PC-9 (cell line): Measurements from ENCODE around the gene CRADD. TPM values are rescaled to one million over a fixed set of nuclear protein-coding genes. Genes with fewer than 3 reads are reported as not detected.

Experiments
- BruUV-seq: library from RNA; stranded (reverse); fragments of 400-500 nt; replicated peaks from 2 replicates; lab custom pipeline; 2021; lab: Mats Ljungman, UMichigan
- CTCF ChIA-PET: fragments of 300-600 bp; sonication (Branson Sonifier 250); formaldehyde crosslinking; loops from one replicate; lab custom pipeline; 2022; ENCODE audit warnings: antibody characterized with exemption; lab: Charles Lee
- POLR2A ChIA-PET: fragments of 300-600 bp; sonication (Branson Sonifier 250); formaldehyde crosslinking; loops from one replicate; lab custom pipeline; 2022; ENCODE audit warnings: antibody characterized with exemption; ENCODE audit not compliant: unreplicated experiment; lab: Charles Lee
- DNase-seq, 2 experiments: peaks; one replicate each; pipeline versions ENCODE4 v3.0.0 to v3.0.0-alpha.2; 2015 to 2022; ENCODE audit warnings: mixed read lengths in 1 of 2
- H2AFZ ChIP-seq: fragments of 200-600 bp; sonication (generic); 2 replicates; pipeline ENCODE4 v1.8.1; 2017; ENCODE audit warnings: antibody characterized with exemption
- H3F3A ChIP-seq: fragments of 200-600 bp; sonication (generic); 2 replicates; pipeline ENCODE4 v1.8.1; 2017; ENCODE audit warnings: antibody characterized with exemption, mild to moderate bottlenecking, low read depth; ENCODE audit not compliant: insufficient read depth
- H3K27ac ChIP-seq: fragments of 200-600 bp; sonication (generic); 2 replicates; pipeline ENCODE4 v1.6.1; 2016; ENCODE audit warnings: mixed run types
- H3K27me3 ChIP-seq: fragments of 200-600 bp; sonication (generic); 2 replicates; pipeline ENCODE4 v1.6.1; 2016; ENCODE audit warnings: low read depth, mixed run types; ENCODE audit not compliant: insufficient read depth
- H3K36me3 ChIP-seq: fragments of 200-600 bp; sonication (generic); 2 replicates; pipeline ENCODE4 v1.6.1; 2016; ENCODE audit warnings: low read depth, mixed run types
- H3K4me1 ChIP-seq: fragments of 200-600 bp; sonication (generic); replicated peaks from 2 replicates; pipeline ENCODE4 v1.6.1; 2016; ENCODE audit warnings: mixed run types; ENCODE audit not compliant: insufficient read depth
- H3K4me2 ChIP-seq: fragments of 200-600 bp; sonication (generic); 2 replicates; pipeline ENCODE4 v1.6.1; 2017; ENCODE audit warnings: mixed run types
- H3K4me3 ChIP-seq: fragments of 200-600 bp; sonication (generic); 2 replicates; pipeline ENCODE4 v1.6.1; 2016; ENCODE audit warnings: mixed run types
- H3K79me2 ChIP-seq: fragments of 200-600 bp; sonication (generic); 2 replicates; pipeline ENCODE4 v1.6.1; 2017; ENCODE audit warnings: low read depth, mixed run types
- H3K9me2 ChIP-seq: fragments of 200-600 bp; sonication (generic); 2 replicates; pipeline ENCODE4 v1.8.1; 2017; ENCODE audit warnings: mild to moderate bottlenecking; ENCODE audit not compliant: insufficient read depth
- H3K9me3 ChIP-seq: fragments of 200-600 bp; sonication (generic); 2 replicates; pipeline ENCODE4 v1.8.1; 2016; ENCODE audit warnings: low read depth; ENCODE audit not compliant: insufficient read depth
- H4K20me1 ChIP-seq: fragments of 200-600 bp; sonication (generic); 2 replicates; pipeline ENCODE4 v1.8.1; 2017; ENCODE audit not compliant: insufficient read depth
- CTCF ChIP-seq: fragments of 200-600 bp; sonication (generic); conservative IDR thresholded peaks from 2 replicates; pipeline ENCODE4 v1.6.1; 2017; ENCODE audit warnings: mixed run types, antibody characterized with exemption, mild to moderate bottlenecking, moderate library complexity
- EZH2 ChIP-seq: fragments of 200-600 bp; sonication (generic); IDR thresholded peaks from 2 replicates; pipeline ENCODE4 v1.8.0; 2017; ENCODE audit warnings: antibody characterized with exemption, low read depth
- intact Hi-C: fragments of 100-400 bp; cut with micrococcal nuclease; formaldehyde crosslinking; loops from one replicate; pipeline ENCODE4 v1.10.0; 2022; ENCODE audit not compliant: unreplicated experiment
- total RNA-seq: library from RNA; stranded (reverse); gene quantifications from 2 replicates; pipeline ENCODE4 v1.2.3, GENCODE V29; 2021

The CRADD gene
- total RNA-seq, 1 experiment from 2014 or later: 7.6 TPM

GRCh38 chr12:93746572-93747168 lies 69.5 kb downstream of the CRADD start:
- ChIA-PET POLR2A (no interaction called here), CTCF (no interaction called here)
- no peak for DNase-seq

GRCh38 chr12:93748672-93749383 lies 71.7 kb downstream of the CRADD start:
- H3K36me3 ChIP-seq: no peaks in the 10 kb centered on the region
- ChIA-PET CTCF (no interaction called here), POLR2A (no interaction called here)
- no peaks in the 10 kb centered on the region for H4K20me1 ChIP-seq
- DNase-seq: no peak
- H3F3A ChIP-seq: no peaks in the 10 kb centered on the region
- H3K4me2 ChIP-seq: no peak overlapping the region
- H3K9me2 ChIP-seq: no peaks in the 10 kb centered on the region
- no peaks in the 10 kb centered on the region for H3K27me3 ChIP-seq
- no peak overlapping the region for H2AFZ ChIP-seq
- H3K79me2 ChIP-seq: no peaks in the 10 kb centered on the region
- H3K27ac ChIP-seq: no peak overlapping the region
- BruUV-seq: no TSS peak
- 0 out of 2 replicates have a peak, but pooled peaks cover 4% of the 10 kb centered on the region for H3K4me1 ChIP-seq
- no peaks in the 10 kb centered on the region; the same call in 1 of the 2 replicates for H3K9me3 ChIP-seq
- intact Hi-C loops: no loop called here
- TF ChIP-seq EZH2 (no peak), CTCF (no peak)
- H3K4me3 ChIP-seq: no peak overlapping the region

More at GRCh38 chr12:93746572-93747168, 69.5 kb downstream of the CRADD start:
- TF ChIP-seq EZH2 (no peak), CTCF (no peak)
- Histone ChIP-seq H3K27ac (no peak overlapping the region), H3K9me2 (no peaks in the 10 kb centered on the region), H3K79me2 (no peaks in the 10 kb centered on the region), H3K36me3 (no peaks in the 10 kb centered on the region), H3K27me3 (no peaks in the 10 kb centered on the region), H3F3A (peaks cover 11% of the 10 kb centered on the region; the same call in 1 of the 2 replicates), H3K4me1 (peaks cover 17% of the 10 kb centered on the region), H4K20me1 (no peaks in the 10 kb centered on the region), H3K4me3 (no peak overlapping the region), H3K9me3 (no peaks in the 10 kb centered on the region), H2AFZ (no peak overlapping the region), H3K4me2 (no peak overlapping the region)
- intact Hi-C loops: no loop called here
- no TSS peak for BruUV-seq

- Histone ChIP-seq H3K27ac (no peak overlapping the region), H3K4me2 (no peak overlapping the region), H4K20me1 (no peaks in the 10 kb centered on the region), H3F3A (no peaks in the 10 kb centered on the region), H3K9me3 (no peaks in the 10 kb centered on the region; the same call in 1 of the 2 replicates), H3K79me2 (no peaks in the 10 kb centered on the region), H3K4me3 (no peak overlapping the region), H3K4me1 (0 out of 2 replicates have a peak, but pooled peaks cover under 1% of the 10 kb centered on the region), H3K27me3 (no peaks in the 10 kb centered on the region), H3K9me2 (no peaks in the 10 kb centered on the region), H3K36me3 (no peaks in the 10 kb centered on the region), H2AFZ (no peak overlapping the region)
- no peak for TF ChIP-seq EZH2
- TF ChIP-seq CTCF: no peak
- intact Hi-C loops: no loop called here
- POLR2A ChIA-PET: interaction anchor here (0.6 kb wide), 1 partner anchor 10 kb away, joined by 4 read pairs; no protein-coding TSS in a partner anchor
- BruUV-seq: no TSS peak
- no peak for DNase-seq
- CTCF ChIA-PET: no interaction called here
These were observed 72.3 kb downstream of the CRADD start for GRCh38 chr12:93749515-93749914.
